ENCODE measurements around the gene NTSR1.

Gene NTSR1

GRCh38 chr20:62664019-62664971 lies 44.3 kb upstream of the NTSR1 start:
- TF ChIP-seq Cebpa-rat (IDR thresholded peaks at IDR 0.05) = no peak
- Histone ChIP-seq H3K27ac (peak overlapping the region in 1 of 11 experiments; percentile 11; a peak in 1 of 22 replicates), H3K27me3 (no peaks in the 10 kb centered on the region), H3K9ac (peak overlapping the region in 2 of 11 experiments; percentile 41 to 53; a peak in 3 of 22 replicates), H3K4me2 (peak overlapping the region in 3 of 11 experiments; percentile 52 to 57 (median 55); a peak in 4 of 22 replicates), H3K9me3 (replicated peaks in 1 of 11) (no peaks in the 10 kb centered on the region), H3K4me3 (no peak overlapping the region), H4K20me1 (peaks cover 0 to 73% (median 32%) of the 10 kb centered on the region in 11 experiments; a peak in 16 of 22 replicates), H3K4me1 (peaks cover 5 to 91% (median 19%) of the 10 kb centered on the region in 10 experiments; a peak in 19 of 20 replicates), H3K36me3 (peaks cover 0 to 88% (median 70%) of the 10 kb centered on the region in 11 experiments; a peak in 20 of 22 replicates)

GRCh38 chr20:62665153-62665754 lies 43.4 kb upstream of the NTSR1 start:
- no peak for TF ChIP-seq Cebpa-rat (IDR thresholded peaks at IDR 0.05)
- H3K36me3 ChIP-seq = peaks cover 3 to 88% (median 70%) of the 10 kb centered on the region in 11 experiments; a peak in 21 of 22 replicates
- no peak overlapping the region for H3K4me3 ChIP-seq
- peak overlapping the region in 2 of 11 experiments; percentile 52 to 57; a peak in 3 of 22 replicates for H3K4me2 ChIP-seq
- no peak overlapping the region for H3K27ac ChIP-seq
- peaks cover 8 to 90% (median 22%) of the 10 kb centered on the region in 10 experiments; a peak in 19 of 20 replicates for H3K4me1 ChIP-seq
- H3K9me3 ChIP-seq (replicated peaks in 1 of 11) = no peaks in the 10 kb centered on the region
- peaks cover 0 to 73% (median 22%) of the 10 kb centered on the region in 11 experiments; a peak in 14 of 22 replicates for H4K20me1 ChIP-seq
- no peaks in the 10 kb centered on the region for H3K27me3 ChIP-seq
- H3K9ac ChIP-seq = 0 out of 22 replicates have a peak overlapping the region, but pooled peaks of 2 of the 11 experiments have one; percentile 11 to 53

GRCh38 chr20:62665826-62666735 lies 42.6 kb upstream of the NTSR1 start:
- Histone ChIP-seq H3K27ac (no peak overlapping the region), H3K4me2 (peak overlapping the region in 3 of 11 experiments; percentile 15 to 63 (median 33); a peak in 4 of 22 replicates), H3K4me3 (no peak overlapping the region), H3K27me3 (no peaks in the 10 kb centered on the region), H3K36me3 (peaks cover 8 to 90% (median 77%) of the 10 kb centered on the region in 11 experiments; a peak in 21 of 22 replicates), H4K20me1 (peaks cover 0 to 76% (median 20%) of the 10 kb centered on the region in 11 experiments; a peak in 12 of 22 replicates), H3K9me3 (replicated peaks in 1 of 11) (no peaks in the 10 kb centered on the region), H3K9ac (no peak overlapping the region), H3K4me1 (peaks cover 11 to 93% (median 29%) of the 10 kb centered on the region in 10 experiments)
- no peak for TF ChIP-seq Cebpa-rat (IDR thresholded peaks at IDR 0.05)

GRCh38 chr20:62666736-62667529 lies 41.7 kb upstream of the NTSR1 start:
- peaks cover 11 to 93% (median 34%) of the 10 kb centered on the region in 10 experiments for H3K4me1 ChIP-seq
- no peak for TF ChIP-seq Cebpa-rat (IDR thresholded peaks at IDR 0.05)
- no peak overlapping the region for H3K4me3 ChIP-seq
- peak overlapping the region in 3 of 11 experiments; percentile 15 to 63 (median 33); a peak in 4 of 22 replicates for H3K4me2 ChIP-seq
- no peaks in the 10 kb centered on the region for H3K27me3 ChIP-seq
- H3K36me3 ChIP-seq = peaks cover 8 to 90% (median 69%) of the 10 kb centered on the region in 11 experiments; a peak in 21 of 22 replicates
- H3K27ac ChIP-seq = no peak overlapping the region
- no peaks in the 10 kb centered on the region for H3K9me3 ChIP-seq (replicated peaks in 1 of 11)
- H3K9ac ChIP-seq = no peak overlapping the region
- H4K20me1 ChIP-seq = peaks cover 0 to 71% (median 13%) of the 10 kb centered on the region in 11 experiments; a peak in 12 of 22 replicates

- peaks cover 8 to 94% (median 66%) of the 10 kb centered on the region in 11 experiments; a peak in 21 of 22 replicates for H3K36me3 ChIP-seq
- H3K4me2 ChIP-seq = peak overlapping the region in 3 of 11 experiments; percentile 11 to 63 (median 29); a peak in 3 of 22 replicates
- H3K9me3 ChIP-seq (replicated peaks in 1 of 11) = no peaks in the 10 kb centered on the region
- H3K27ac ChIP-seq = no peak overlapping the region
- no peaks in the 10 kb centered on the region for H3K27me3 ChIP-seq
- H3K4me3 ChIP-seq = no peak overlapping the region
- H3K4me1 ChIP-seq = peaks cover 20 to 95% (median 40%) of the 10 kb centered on the region in 10 experiments
- TF ChIP-seq Cebpa-rat (IDR thresholded peaks at IDR 0.05) = no peak
- peaks cover 0 to 67% (median 11%) of the 10 kb centered on the region in 11 experiments; a peak in 12 of 22 replicates for H4K20me1 ChIP-seq
- no peak overlapping the region for H3K9ac ChIP-seq
These were observed 40.9 kb upstream of the NTSR1 start for GRCh38 chr20:62667530-62668440.

- Histone ChIP-seq H3K4me2 (peak overlapping the region in 4 of 11 experiments; percentile 11 to 95 (median 73); a peak in 1 of 22 replicates), H4K20me1 (peaks cover 0 to 60% (median 11%) of the 10 kb centered on the region in 11 experiments; a peak in 11 of 22 replicates), H3K36me3 (peaks cover 8 to 87% (median 63%) of the 10 kb centered on the region in 11 experiments; a peak in 21 of 22 replicates), H3K9me3 (replicated peaks in 1 of 11) (no peaks in the 10 kb centered on the region), H3K9ac (no peak overlapping the region), H3K27ac (peak overlapping the region in 1 of 11 experiments; percentile 14; a peak in 1 of 22 replicates), H3K27me3 (no peaks in the 10 kb centered on the region), H3K4me1 (peaks cover 22 to 95% (median 48%) of the 10 kb centered on the region in 10 experiments), H3K4me3 (no peak overlapping the region)
- TF ChIP-seq Cebpa-rat (IDR thresholded peaks at IDR 0.05) = no peak
These were observed 40.1 kb upstream of the NTSR1 start for GRCh38 chr20:62668441-62669027.
